Measurements from ENCODE around the gene ARHGEF40. TPM values are rescaled to one million over a fixed set of nuclear protein-coding genes. Genes with fewer than 3 reads are reported as not detected.

ARHGEF40 gene
- total RNA-seq, 1 experiment from 2014 or later: 71.4 TPM

- no peak overlapping the region for H4K5ac ChIP-seq (ENCODE audit: insufficient read length, low read depth, low read length)
- Mint-ChIP-seq H3K36me3 (ENCODE audit: insufficient read depth in 1 of 3, low read depth in 3 of 3) (no peaks in the 10 kb centered on the region), H3K27ac (no peak overlapping the region), H3K27me3 (ENCODE audit: low read depth) (peaks cover 6% of the 10 kb centered on the region; the same call in 1 of the 2 replicates), H3K4me1 (peaks cover 7 to 10% of the 10 kb centered on the region in 2 experiments), H3K4me3 (no peak overlapping the region), H3K9me3 (no peaks in the 10 kb centered on the region)
- TF ChIP-seq, protein P1, sequence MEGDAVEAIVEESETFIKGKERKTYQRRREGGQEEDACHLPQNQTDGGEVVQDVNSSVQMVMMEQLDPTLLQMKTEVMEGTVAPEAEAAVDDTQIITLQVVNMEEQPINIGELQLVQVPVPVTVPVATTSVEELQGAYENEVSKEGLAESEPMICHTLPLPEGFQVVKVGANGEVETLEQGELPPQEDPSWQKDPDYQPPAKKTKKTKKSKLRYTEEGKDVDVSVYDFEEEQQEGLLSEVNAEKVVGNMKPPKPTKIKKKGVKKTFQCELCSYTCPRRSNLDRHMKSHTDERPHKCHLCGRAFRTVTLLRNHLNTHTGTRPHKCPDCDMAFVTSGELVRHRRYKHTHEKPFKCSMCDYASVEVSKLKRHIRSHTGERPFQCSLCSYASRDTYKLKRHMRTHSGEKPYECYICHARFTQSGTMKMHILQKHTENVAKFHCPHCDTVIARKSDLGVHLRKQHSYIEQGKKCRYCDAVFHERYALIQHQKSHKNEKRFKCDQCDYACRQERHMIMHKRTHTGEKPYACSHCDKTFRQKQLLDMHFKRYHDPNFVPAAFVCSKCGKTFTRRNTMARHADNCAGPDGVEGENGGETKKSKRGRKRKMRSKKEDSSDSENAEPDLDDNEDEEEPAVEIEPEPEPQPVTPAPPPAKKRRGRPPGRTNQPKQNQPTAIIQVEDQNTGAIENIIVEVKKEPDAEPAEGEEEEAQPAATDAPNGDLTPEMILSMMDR (conservative IDR thresholded peaks at IDR 0.05): no peak
- no peak overlapping the region for H3K4me2 ChIP-seq (ENCODE audit: insufficient read depth, insufficient read length, low read length)
- no peaks in the 10 kb centered on the region for H3K23me2 ChIP-seq (ENCODE audit: insufficient read length, low read depth, low read length, poor library complexity, severe bottlenecking)
- H3T11ph ChIP-seq (ENCODE audit: low read length): no peak overlapping the region
- H3K4ac ChIP-seq (ENCODE audit: low read depth, low read length): no peak overlapping the region
- no CpG with 5 or more reads among the region's 3 CpGs for WGBS (ENCODE audit: extremely low coverage, insufficient read length, low lambda C conversion rate)
- H3K18ac ChIP-seq (ENCODE audit: insufficient read length, low read depth, low read length): no peak overlapping the region
- no peak overlapping the region for H2AK5ac ChIP-seq (ENCODE audit: insufficient read length, low read length)
- no peak overlapping the region for H2BK15ac ChIP-seq (ENCODE audit: low read depth, low read length)
- H4K91ac ChIP-seq (ENCODE audit: insufficient read length, low read depth, low read length): no peak overlapping the region
- no peak overlapping the region for H2AFZ ChIP-seq (ENCODE audit: low read length)
- no peak overlapping the region for H2BK20ac ChIP-seq (ENCODE audit: low read depth, low read length, poor library complexity, severe bottlenecking)
- no peak for DNase-seq
- no peak overlapping the region for H2BK12ac ChIP-seq (ENCODE audit: insufficient read length, low read depth, low read length)
- H3K79me1 ChIP-seq (ENCODE audit: insufficient read depth, low read depth, low read length, poor library complexity, severe bottlenecking): no peaks in the 10 kb centered on the region
- H3K27me3 ChIP-seq (ENCODE audit: insufficient read depth, low read length): no peaks in the 10 kb centered on the region
- H2BK5ac ChIP-seq (ENCODE audit: insufficient read length, low read length): no peak overlapping the region
- H3K9me3 ChIP-seq (ENCODE audit: control insufficient read depth, low read depth, low read length): no peaks in the 10 kb centered on the region
- no peak overlapping the region for H3K14ac ChIP-seq (ENCODE audit: insufficient read depth, low read length)
- no peak overlapping the region for H3K27ac ChIP-seq (ENCODE audit: insufficient read length, low read depth, low read length)
- no peak overlapping the region for H3K9ac ChIP-seq (ENCODE audit: extremely low read depth, insufficient read length, low read length)
- no peaks in the 10 kb centered on the region for H4K20me1 ChIP-seq (ENCODE audit: control insufficient read depth, insufficient read depth, insufficient read length)
- H4K8ac ChIP-seq (replicated peaks; ENCODE audit: insufficient read length, low read depth, low read length): no peak overlapping the region
- H2BK120ac ChIP-seq (ENCODE audit: low read depth, low read length, poor library complexity, severe bottlenecking): no peak overlapping the region
- no peaks in the 10 kb centered on the region for H3K79me2 ChIP-seq (ENCODE audit: insufficient read depth, low read length)
- no peak overlapping the region for H3K56ac ChIP-seq (ENCODE audit: insufficient read length, low read depth, low read length)
- no peaks in the 10 kb centered on the region; the same call in 1 of the 2 replicates for H3K4me1 ChIP-seq (ENCODE audit: insufficient read depth, low read length)
- H3K23ac ChIP-seq (ENCODE audit: insufficient read length, low read depth, low read length): no peak overlapping the region
These were observed 19.5 kb upstream of the ARHGEF40 start for GRCh38 chr14:21050597-21050996.
